ENCODE data around the gene LAMA3. TPM values are rescaled to one million over a fixed set of nuclear protein-coding genes. Genes with fewer than 3 reads are reported as not detected.

The LAMA3 gene
- total and polyA plus RNA-seq, 9 donors: 2.9 to 44.9 (median 14.8) TPM

- WGBS, 3 donors: 96 to 100% (median 100%) methylated on average over 2 of the region's 2 CpGs
- TF ChIP-seq POLR2A (IDR thresholded peaks at IDR 0.05): no peak
- Histone ChIP-seq H3K9me3 (no peaks in the 10 kb centered on the region), H3K36me3 (no peaks in the 10 kb centered on the region), H3K27me3 (no peaks in the 10 kb centered on the region), H3K4me3 (no peak overlapping the region), H3K4me1 (ENCODE audit: insufficient read depth) (peaks cover 4% of the 10 kb centered on the region), H3K27ac (no peak overlapping the region)
- DNase-seq: no peak
- intact Hi-C loops (cut with DNase I): no loop called here
Measured at GRCh38 chr18:23778828-23779227, 89.6 kb downstream of the LAMA3 start.

GRCh38 chr18:23779696-23780303 lies 90.5 kb downstream of the LAMA3 start:
- H3K4me3 ChIP-seq: no peak overlapping the region
- DNase-seq: no peak
- no peak for TF ChIP-seq POLR2A (IDR thresholded peaks at IDR 0.05)
- no peak for TF ChIP-seq EP300 (IDR thresholded peaks at IDR 0.05)
- no peak for TF ChIP-seq CTCF (IDR thresholded peaks at IDR 0.05)
- WGBS, 3 donors: 22 to 32% (median 31%) methylated on average over 5 of the region's 5 CpGs
- H3K4me1 ChIP-seq (ENCODE audit: insufficient read depth): peaks cover 4% of the 10 kb centered on the region
- no peaks in the 10 kb centered on the region for H3K36me3 ChIP-seq
- no peak overlapping the region for H3K27ac ChIP-seq
- no peaks in the 10 kb centered on the region for H3K9me3 ChIP-seq
- intact Hi-C loops (cut with DNase I): no loop called here
- no peaks in the 10 kb centered on the region for H3K27me3 ChIP-seq

GRCh38 chr18:23784832-23785245 lies 95.6 kb downstream of the LAMA3 start:
- Histone ChIP-seq H3K27ac (no peak overlapping the region), H3K4me1 (ENCODE audit: insufficient read depth) (no peaks in the 10 kb centered on the region), H3K27me3 (no peaks in the 10 kb centered on the region), H3K9me3 (no peaks in the 10 kb centered on the region), H3K36me3 (no peaks in the 10 kb centered on the region), H3K4me3 (no peak overlapping the region)
- WGBS, 3 donors: 28 to 48% (median 30%) methylated on average over 1 of the region's 1 CpG
- intact Hi-C loops (cut with DNase I): no loop called here
- TF ChIP-seq EP300 (IDR thresholded peaks at IDR 0.05) (no peak), POLR2A (IDR thresholded peaks at IDR 0.05) (no peak), CTCF (IDR thresholded peaks at IDR 0.05) (no peak)
- DNase-seq: no peak

GRCh38 chr18:23793051-23793450 lies 103.8 kb downstream of the LAMA3 start:
- no peaks in the 10 kb centered on the region for H3K27me3 ChIP-seq
- no peak for DNase-seq
- no peak overlapping the region for H3K27ac ChIP-seq
- H3K4me3 ChIP-seq: no peak overlapping the region
- TF ChIP-seq POLR2A (IDR thresholded peaks at IDR 0.05): no peak
- TF ChIP-seq CTCF (IDR thresholded peaks at IDR 0.05): no peak
- TF ChIP-seq EP300 (IDR thresholded peaks at IDR 0.05): no peak
- 36 to 77% (median 45%) methylated on average over 1 of the region's 1 CpG for WGBS, 3 donors
- no peaks in the 10 kb centered on the region for H3K4me1 ChIP-seq (ENCODE audit: insufficient read depth)
- intact Hi-C loops (cut with DNase I): no loop called here
- H3K9me3 ChIP-seq: no peaks in the 10 kb centered on the region
- H3K36me3 ChIP-seq: no peaks in the 10 kb centered on the region

GRCh38 chr18:23793985-23794867 lies 105.0 kb downstream of the LAMA3 start:
- Histone ChIP-seq H3K27ac (no peak overlapping the region), H3K9me3 (no peaks in the 10 kb centered on the region), H3K27me3 (no peaks in the 10 kb centered on the region), H3K4me3 (no peak overlapping the region), H3K4me1 (ENCODE audit: insufficient read depth) (no peaks in the 10 kb centered on the region), H3K36me3 (no peaks in the 10 kb centered on the region)
- WGBS, 3 donors: 89 to 94% (median 91%) methylated on average over 6 of the region's 6 CpGs
- DNase-seq: no peak
- intact Hi-C loops (cut with DNase I): no loop called here
- TF ChIP-seq EP300 (IDR thresholded peaks at IDR 0.05) (no peak), CTCF (IDR thresholded peaks at IDR 0.05) (no peak), POLR2A (IDR thresholded peaks at IDR 0.05) (no peak)
